NCI-H1930 (cell line): ENCODE results near the gene CYP4F12.
A peak's percentile ranks its signal among the peaks of the same experiment; 100 is the strongest.

Experiments
- DNase-seq, 2 experiments: peaks; one replicate each; lab custom pipeline; 2025; lab: John Stamatoyannopoulos, UW

The CYP4F12 gene

GRCh38 chr19:15672580-15673175 lies at the start of gene CYP4F12:
Gene CYP4F12, plus strand, starts transcription at chr19:15673087. Its CDS starts 443 bp downstream, at chr19:15673530.
- no peak for DNase-seq

- no peak for DNase-seq
These were observed 49.1 kb upstream of the CYP4F12 start for GRCh38 chr19:15623711-15624318.

- DNase-seq: no peak
These were observed 44.5 kb upstream of the CYP4F12 start for GRCh38 chr19:15628236-15629002.

- peak in 1 of 2 experiments; percentile 62 for DNase-seq
These were observed 43.6 kb upstream of the CYP4F12 start for GRCh38 chr19:15629003-15629880.

GRCh38 chr19:15631817-15632216 lies 41.1 kb upstream of the CYP4F12 start:
- no peak for DNase-seq

GRCh38 chr19:15633082-15633835 lies 39.6 kb upstream of the CYP4F12 start:
- no peak for DNase-seq

- DNase-seq: no peak
These were observed 38.8 kb upstream of the CYP4F12 start for GRCh38 chr19:15634105-15634504.

GRCh38 chr19:15635016-15635805 lies 37.7 kb upstream of the CYP4F12 start:
- no peak for DNase-seq

- DNase-seq: no peak
These were observed 36.9 kb upstream of the CYP4F12 start for GRCh38 chr19:15636026-15636425.

- DNase-seq: no peak
These were observed 33.3 kb upstream of the CYP4F12 start for GRCh38 chr19:15639596-15639995.

- DNase-seq: no peak
These were observed 32.5 kb upstream of the CYP4F12 start, which contains the start of gene CYP4F3 for GRCh38 chr19:15640294-15640903. Gene CYP4F3, plus strand, starts transcription at chr19:15640897. Its CDS starts 519 bp downstream, at chr19:15641416.

- DNase-seq: no peak
These were observed 31.8 kb upstream of the CYP4F12 start for GRCh38 chr19:15640904-15641597.

GRCh38 chr19:15641901-15642491 lies 30.9 kb upstream of the CYP4F12 start:
- no peak for DNase-seq

- no peak for DNase-seq
These were observed 30.1 kb upstream of the CYP4F12 start for GRCh38 chr19:15642807-15643206.

GRCh38 chr19:15643387-15643786 lies 29.5 kb upstream of the CYP4F12 start:
- DNase-seq: no peak

GRCh38 chr19:15644066-15644741 lies 28.7 kb upstream of the CYP4F12 start:
- no peak for DNase-seq

GRCh38 chr19:15644816-15645215 lies 28.1 kb upstream of the CYP4F12 start:
- no peak for DNase-seq

- DNase-seq: no peak
These were observed 23.4 kb upstream of the CYP4F12 start for GRCh38 chr19:15649526-15649925.
